K562 (cell line): ENCODE measurements around the gene COBLL1. TPM values are rescaled to one million over a fixed set of nuclear protein-coding genes. Genes with fewer than 3 reads are reported as not detected.

ENCODE experiments used
- ATAC-seq: fragments of 200-7000 bp; cut with Tn5 transposase; 3 replicates; pipeline ENCODE4 v1.9.1; 2020; ENCODE audit warnings: moderate library complexity
- BruUV-seq: library from RNA; stranded (reverse); fragments of 400-500 nt; replicated peaks from 2 replicates; lab custom pipeline; 2021; lab: Mats Ljungman, UMichigan
- CTCF ChIA-PET: fragments of 300-600 bp; formaldehyde crosslinking; extraction: SDS; loops from one replicate; lab custom pipeline; 2021; ENCODE audit warnings: low intra/inter-chr PET ratio; lab: Yijun Ruan, JAX
- POLR2A ChIA-PET: fragments of 300-600, 350-650 bp; sonication (Branson Sonifier 250); formaldehyde crosslinking; extraction: SDS; loops from one replicate; lab custom pipeline; 2021; ENCODE audit warnings: antibody characterized with exemption, inconsistent platforms; lab: Yijun Ruan, JAX
- DNase-seq, 4 experiments: peaks; one replicate each; pipeline versions ENCODE4 v3.0.0 to v3.0.0-alpha.2; 2011 to 2018; ENCODE audit warnings: low spot score in 3 of 4, mixed read lengths in 3 of 4; ENCODE audit errors: extremely low read depth in 1 of 4
- FAIRE-seq: peaks from 2 replicates; lab custom pipeline; 2011; peaks lifted over from hg19 to GRCh38; lab: Jason Lieb, UNC
- H2AFZ ChIP-seq: 2 replicates; pipeline ENCODE4 v1.6.0; 2011; ENCODE audit warnings: low read depth, low read length, control low read depth, inconsistent platforms
- H3K27ac ChIP-seq: fragments of 200-600 bp; 3 replicates; pipeline ENCODE4 v1.8.0; 2011; ENCODE audit warnings: low read depth, mild to moderate bottlenecking, control low read depth, inconsistent platforms, low read length, moderate library complexity, mixed read lengths; ENCODE audit errors: extremely low read depth
- H3K27me3 ChIP-seq, 2 experiments: fragments of 300-600 bp in 1 of 2; 2 replicates in 1 of 2; 3 replicates in 1 of 2; pipeline versions ENCODE4 v1.6.0 to v1.8.0; 2011; ENCODE audit warnings: inconsistent platforms in 2 of 2, low read length in 2 of 2, mild to moderate bottlenecking in 1 of 2, mixed read lengths in 1 of 2, moderate library complexity in 1 of 2; ENCODE audit not compliant: control insufficient read depth in 2 of 2, insufficient read depth in 2 of 2
- H3K36me3 ChIP-seq: fragments of 300-600 bp; 3 replicates; pipeline ENCODE4 v1.8.0; 2011; ENCODE audit warnings: mild to moderate bottlenecking, low read length, inconsistent platforms; ENCODE audit not compliant: control insufficient read depth, insufficient read depth
- H3K4me1 ChIP-seq, 2 experiments: fragments of 200-600 bp in 1 of 2; replicated peaks in 1 of 2; 2 replicates in 1 of 2; 3 replicates in 1 of 2; pipeline versions ENCODE4 v1.5.1 to v1.8.0; 2011; ENCODE audit warnings: inconsistent platforms in 2 of 2, low read length in 2 of 2, mild to moderate bottlenecking in 1 of 2, mixed read lengths in 1 of 2, moderate library complexity in 1 of 2; ENCODE audit not compliant: control insufficient read depth in 2 of 2, insufficient read depth in 2 of 2
- H3K4me2 ChIP-seq: 2 replicates; pipeline ENCODE4 v1.6.1; 2011; ENCODE audit warnings: low read length, control low read depth, inconsistent platforms, mixed read lengths; ENCODE audit not compliant: insufficient read depth
- H3K4me3 ChIP-seq: fragments of 200-600 bp; sonication (generic), shearing (Covaris generic); 2 replicates; pipeline ENCODE4 v1.5.1; 2016; ENCODE audit warnings: control low read depth, inconsistent platforms
- H3K79me2 ChIP-seq: fragments of 200-600 bp; 3 replicates; pipeline ENCODE4 v1.8.0; 2011; ENCODE audit warnings: low read length, inconsistent platforms; ENCODE audit not compliant: control insufficient read depth, insufficient read depth
- H3K9ac ChIP-seq, 2 experiments: 2 replicates each; pipeline versions ENCODE4 v1.6.0 to v1.6.1; 2011; ENCODE audit warnings: low read depth in 2 of 2, low read length in 2 of 2, control low read depth in 1 of 2, inconsistent platforms in 1 of 2, mild to moderate bottlenecking in 1 of 2, mixed read lengths in 1 of 2; ENCODE audit not compliant: insufficient read depth in 1 of 2
- H3K9me1 ChIP-seq: one replicate; pipeline ENCODE4 v1.6.0; 2011; ENCODE audit warnings: inconsistent platforms, mild to moderate bottlenecking, low read length, moderate library complexity; ENCODE audit not compliant: control insufficient read depth, insufficient read depth
- H3K9me3 ChIP-seq: replicated peaks from 2 replicates; pipeline ENCODE4 v1.5.1; 2011; ENCODE audit warnings: low read depth, low read length, inconsistent platforms; ENCODE audit not compliant: control insufficient read depth, insufficient read depth
- H4K20me1 ChIP-seq: replicated peaks from 2 replicates; pipeline ENCODE4 v1.6.1; 2011; ENCODE audit warnings: low read length, inconsistent platforms, mixed read lengths; ENCODE audit not compliant: control insufficient read depth, insufficient read depth
- BCL6 ChIP-seq: fragments of 250-450 bp; sonication (Bioruptor Pico); IDR thresholded peaks from 2 replicates; pipeline ENCODE4 v1.4.0; 2020
- ETV1 ChIP-seq: fragments of 450-650 bp; conservative IDR thresholded peaks from 2 replicates; pipeline ENCODE4 v1.6.1; 2016; ENCODE audit warnings: missing genetic modification characterization, control low read depth, low read depth, missing compliant biosample characterization
- ETV6 ChIP-seq, 3 experiments: fragments of 150-350 bp in 1 of 3; sonication (generic) in 1 of 3; formaldehyde crosslinking in 1 of 3; IDR thresholded peaks; 2 replicates each; pipeline versions ENCODE4 v1.6.1 to v1.8.0; 2014 to 2022; ENCODE audit warnings: borderline replicate concordance in 2 of 3, low read depth in 2 of 3, antibody characterized with exemption in 1 of 3, low read length in 1 of 3, mild to moderate bottlenecking in 1 of 3, missing genetic modification reagents in 1 of 3
- GTF2E2 ChIP-seq: fragments of 200-800 bp; sonication (Bioruptor generic); IDR thresholded peaks from 2 replicates; pipeline ENCODE4 v1.6.1; 2016; ENCODE audit warnings: missing genetic modification characterization, missing compliant biosample characterization
- HDAC2 ChIP-seq: fragments of 450-650 bp; IDR thresholded peaks from 2 replicates; pipeline ENCODE4 v1.6.1; 2016; ENCODE audit warnings: mild to moderate bottlenecking
- RBBP5 ChIP-seq: fragments of 200-600 bp; sonication (generic); IDR thresholded peaks from 2 replicates; pipeline ENCODE4 v1.6.1; 2012; ENCODE audit warnings: borderline replicate concordance, mild to moderate bottlenecking, low read length, control low read depth, inconsistent platforms; ENCODE audit not compliant: insufficient read depth, poor library complexity, severe bottlenecking
- ZKSCAN1 ChIP-seq: fragments of 150-350 bp; IDR thresholded peaks from 2 replicates; pipeline ENCODE4 v1.6.1; 2016; ENCODE audit warnings: low read depth, low read length
- ZNF146 ChIP-seq: IDR thresholded peaks from one replicate; pipeline ENCODE4 v1.6.1; 2018; ENCODE audit warnings: missing compliant biosample characterization; ENCODE audit not compliant: unreplicated experiment
- ZNF436 ChIP-seq: fragments of 250-450, 450-650 bp; sonication (Bioruptor Pico); formaldehyde crosslinking; IDR thresholded peaks from 2 replicates; pipeline ENCODE4 v1.7.0; 2020; ENCODE audit warnings: mild to moderate bottlenecking
- WGBS: fragments of 100-300 bp; shearing (Covaris generic); methylation state at CpG from one replicate; pipeline ENCODE4 v1.1.6; 2016; ENCODE audit warnings: low coverage, mixed read lengths; ENCODE audit not compliant: insufficient coverage; ENCODE audit errors: missing lambda C conversion rate; 5-methylcytosine and 5-hydroxymethylcytosine counted together
- in situ Hi-C: fragments of 300-500 bp; cut with MboI; formaldehyde crosslinking; loops from 4 replicates; pipeline ENCODE4 v1.15.0; 2018; ENCODE audit warnings: inconsistent platforms, mixed read lengths
- intact Hi-C: fragments of 100-400 bp; cut with micrococcal nuclease; formaldehyde crosslinking; loops from 2 replicates; pipeline ENCODE4 v1.14.2; 2022
- polyA plus RNA-seq, 8 experiments: library from polyadenylated mRNA; depleted of rRNA in 4 of 8; stranded (reverse) in 5 of 8; unstranded in 3 of 8; fragments of >200 nt; fragmentation: Nextera tagmentation in 2 of 8; fragmentation: Illumina TruSeq in 1 of 8; extraction: Ambion mirVana in 2 of 8; extraction: Trizol in 1 of 8; gene quantifications; 2 replicates each; pipeline versions ENCODE4 v1.2.1 to v1.2.3, GENCODE V29; 2011 to 2014; ENCODE audit warnings: inconsistent platforms in 1 of 8, missing spikeins in 1 of 8
- total RNA-seq, 7 experiments: library from RNA; depleted of rRNA in 6 of 7; stranded (reverse); fragments of >200 nt in 6 of 7; fragmentation: Illumina TruSeq in 2 of 7; extraction: Trizol in 2 of 7; gene quantifications; 2 replicates each; pipeline versions ENCODE4 v1.2.1 to v1.2.3, GENCODE V29; 2011 to 2021; ENCODE audit warnings: low replicate concordance in 1 of 7
- TF ChIP-seq, protein P1 (sequence below): fragments of 450-650 bp; formaldehyde crosslinking; IDR thresholded peaks from 2 replicates; pipeline ENCODE4 v1.4.0; 2020; ENCODE audit warnings: mild to moderate bottlenecking, mixed read lengths

COBLL1 gene
- total and polyA plus RNA-seq, 9 of the 15 experiments (the other 6 are each of a cell fraction or from before 2014, with no cell fraction given), result 0.07 to 1.6 (median 0.71) TPM

DNA sequence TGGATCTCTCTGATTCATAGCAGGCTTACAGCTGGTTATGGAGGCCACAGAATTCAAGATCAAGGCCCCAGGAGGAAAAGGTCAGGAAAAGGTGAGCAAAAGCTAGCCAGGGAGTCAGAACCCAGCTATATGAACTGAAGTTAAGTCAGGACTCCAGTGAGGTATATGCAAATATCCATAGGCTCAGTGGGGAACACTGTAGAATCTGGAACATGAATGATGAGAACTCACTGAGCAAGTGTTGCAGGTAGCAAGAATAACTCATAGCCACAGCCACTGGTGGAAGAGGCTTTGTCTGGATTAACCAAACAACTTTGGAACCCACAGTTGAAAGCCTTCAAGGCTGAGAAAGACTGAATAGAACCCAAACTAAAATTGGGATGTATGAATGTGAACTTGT lies 24.7 kb downstream of the COBLL1 start:
- Histone ChIP-seq H4K20me1 (no peaks in the 10 kb centered on the region), H3K4me2 (no peak overlapping the region), H3K9me3 (no peaks in the 10 kb centered on the region; the same call in 1 of the 2 replicates), H3K27ac (no peak overlapping the region), H3K79me2 (no peaks in the 10 kb centered on the region), H3K9ac (no peak overlapping the region), H3K36me3 (no peaks in the 10 kb centered on the region), H3K9me1 (no peaks in the 10 kb centered on the region), H3K4me1 (no peaks in the 10 kb centered on the region), H3K27me3 (no peaks in the 10 kb centered on the region), H3K4me3 (no peak overlapping the region)
- CTCF ChIA-PET, result no interaction called here
- FAIRE-seq (no peak), DNase-seq (no peak), ATAC-seq (no peak)
- intact Hi-C loops, result no loop called here
- TF ChIP-seq ETV6 (IDR thresholded peaks at IDR 0.05; ENCODE audit: borderline replicate concordance in 1 of 2, low read depth in 2 of 2, low read length in 1 of 2) (no peak), ETV6 (CRISPR knock-in tag; IDR thresholded peaks at IDR 0.05; ENCODE audit: borderline replicate concordance) (no peak), HDAC2 (no peak)
- TF ChIP-seq, all 486 proteins: peak for 0
- in situ Hi-C loops, result no loop called here
- POLR2A ChIA-PET, result interaction anchor here (0.5 kb wide), 1 partner anchor 967 kb away, joined by 3 read pairs; no protein-coding TSS in a partner anchor
- no peak overlapping the region for H2AFZ ChIP-seq
- no TSS peak for BruUV-seq

DNA sequence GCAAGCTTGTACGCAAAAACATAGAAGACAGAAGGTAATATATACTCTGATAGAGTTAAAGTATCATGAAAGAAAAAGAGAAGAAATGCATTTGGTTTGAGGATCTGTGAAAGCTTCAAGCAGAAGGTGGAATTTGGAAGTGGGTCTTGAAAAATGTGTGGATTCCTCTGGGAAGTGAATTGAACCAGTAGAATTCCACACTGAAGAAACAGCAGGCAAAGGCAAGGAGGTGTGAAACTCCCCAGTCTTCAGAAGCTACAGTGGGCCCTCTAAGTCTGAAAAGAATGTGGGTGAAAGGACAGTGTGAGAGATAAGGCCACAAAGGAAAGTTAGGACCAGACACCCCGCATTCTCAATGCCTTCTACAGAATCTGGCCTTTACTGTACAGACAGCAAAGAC lies 25.6 kb downstream of the COBLL1 start:
- Histone ChIP-seq H4K20me1 (no peaks in the 10 kb centered on the region), H3K4me1 (no peaks in the 10 kb centered on the region), H2AFZ (no peak overlapping the region), H3K9me1 (no peaks in the 10 kb centered on the region), H3K36me3 (no peaks in the 10 kb centered on the region), H3K4me2 (no peak overlapping the region), H3K4me3 (no peak overlapping the region), H3K79me2 (no peaks in the 10 kb centered on the region), H3K9me3 (no peaks in the 10 kb centered on the region; the same call in 1 of the 2 replicates), H3K27me3 (no peaks in the 10 kb centered on the region), H3K9ac (no peak overlapping the region), H3K27ac (no peak overlapping the region)
- POLR2A ChIA-PET, result interaction anchor here (0.5 kb wide), 1 partner anchor 968 kb away, joined by 3 read pairs; no protein-coding TSS in a partner anchor
- TF ChIP-seq BCL6 (CRISPR knock-in tag) (no peak), ZNF436 (CRISPR knock-in tag) (no peak), ETV1 (tag) (no peak), RBBP5 (no peak), ZNF146 (CRISPR knock-in tag) (no peak), GTF2E2 (tag) (no peak), ZKSCAN1 (no peak)
- TF ChIP-seq, protein P1, sequence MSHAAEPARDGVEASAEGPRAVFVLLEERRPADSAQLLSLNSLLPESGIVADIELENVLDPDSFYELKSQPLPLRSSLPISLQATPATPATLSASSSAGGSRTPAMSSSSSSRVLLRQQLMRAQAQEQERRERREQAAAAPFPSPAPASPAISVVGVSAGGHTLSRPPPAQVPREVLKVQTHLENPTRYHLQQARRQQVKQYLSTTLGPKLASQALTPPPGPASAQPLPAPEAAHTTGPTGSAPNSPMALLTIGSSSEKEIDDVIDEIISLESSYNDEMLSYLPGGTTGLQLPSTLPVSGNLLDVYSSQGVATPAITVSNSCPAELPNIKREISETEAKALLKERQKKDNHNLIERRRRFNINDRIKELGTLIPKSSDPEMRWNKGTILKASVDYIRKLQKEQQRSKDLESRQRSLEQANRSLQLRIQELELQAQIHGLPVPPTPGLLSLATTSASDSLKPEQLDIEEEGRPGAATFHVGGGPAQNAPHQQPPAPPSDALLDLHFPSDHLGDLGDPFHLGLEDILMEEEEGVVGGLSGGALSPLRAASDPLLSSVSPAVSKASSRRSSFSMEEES (CRISPR knock-in tag), result no peak
- ATAC-seq (no peak), FAIRE-seq (no peak), DNase-seq (no peak)
- CTCF ChIA-PET, result no interaction called here
- intact Hi-C loops (no loop called here), in situ Hi-C loops (no loop called here)
- 0% methylated on average over 2 of the region's 2 CpGs for WGBS
- no TSS peak for BruUV-seq
